Ammon's horn (tissue), 1 donor: ENCODE data around the gene TRIM3.
"Not testable (repeated sequence)": the region's sequence is repeated elsewhere in the genome, so short reads cannot be mapped to it uniquely, and the experiment has no call there.

Source experiments
- DNase-seq: peaks from one replicate; pipeline ENCODE4 v3.0.0-alpha.2; 2016; ENCODE audit warnings: low spot score

TRIM3 gene

DNA sequence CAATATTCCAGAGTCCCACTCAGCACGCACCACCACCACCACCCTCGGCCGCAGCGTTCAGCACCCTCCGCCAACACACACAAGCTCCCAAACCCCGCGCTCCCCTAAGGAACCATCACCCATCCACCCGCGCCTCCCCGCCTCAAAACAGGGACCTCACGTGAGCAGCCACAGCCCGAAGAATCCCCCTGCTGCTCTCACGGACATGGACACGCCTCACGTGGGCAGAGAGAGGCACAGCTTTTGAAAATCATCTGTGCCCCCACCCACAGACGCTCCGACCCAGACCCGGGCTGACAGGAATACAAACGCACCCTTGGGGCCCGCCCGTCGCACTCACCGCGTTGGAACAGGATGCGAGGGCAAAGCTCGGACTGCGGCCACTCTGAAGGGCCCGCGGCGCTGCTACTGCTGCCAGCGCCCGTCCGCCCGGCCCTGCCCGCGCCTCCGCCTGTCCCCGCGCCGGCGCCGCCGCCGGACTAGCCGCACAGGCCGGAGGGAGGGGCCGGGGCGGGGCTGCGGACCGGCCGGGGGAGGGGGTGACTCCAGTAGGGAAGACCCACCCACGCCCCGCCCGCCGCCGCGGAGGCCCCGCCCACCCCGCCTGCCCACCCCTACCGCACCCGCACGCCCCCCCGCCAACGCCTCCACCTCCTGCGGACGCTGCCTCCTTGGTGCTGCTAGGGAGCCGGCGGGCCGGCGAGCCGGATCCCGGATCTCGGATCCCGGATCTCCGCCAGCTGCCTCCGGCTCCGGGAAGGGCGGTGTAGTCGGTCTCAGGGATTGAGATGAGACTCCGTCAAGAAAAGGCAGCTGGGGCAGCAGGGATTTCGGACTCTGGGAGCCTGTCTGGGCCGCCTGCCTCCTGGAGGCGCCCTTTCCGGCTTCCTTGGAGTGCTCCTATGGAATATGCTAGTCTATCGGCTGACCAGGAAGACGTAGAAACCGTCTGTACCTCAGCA, at the start of gene TRIM3:
TRIM3 (minus strand) TSS at position 491 of the 962 bp plus-strand sequence. CDS start 8,246 bp downstream, outside the sequence.
- peak; percentile 93 for DNase-seq

- no peak for DNase-seq
These were observed 49.5 kb upstream of the TRIM3 start for GRCh38 chr11:6523253-6523652.

- not testable (repeated sequence) for DNase-seq
These were observed 48.2 kb upstream of the TRIM3 start for GRCh38 chr11:6521946-6522345.

DNA sequence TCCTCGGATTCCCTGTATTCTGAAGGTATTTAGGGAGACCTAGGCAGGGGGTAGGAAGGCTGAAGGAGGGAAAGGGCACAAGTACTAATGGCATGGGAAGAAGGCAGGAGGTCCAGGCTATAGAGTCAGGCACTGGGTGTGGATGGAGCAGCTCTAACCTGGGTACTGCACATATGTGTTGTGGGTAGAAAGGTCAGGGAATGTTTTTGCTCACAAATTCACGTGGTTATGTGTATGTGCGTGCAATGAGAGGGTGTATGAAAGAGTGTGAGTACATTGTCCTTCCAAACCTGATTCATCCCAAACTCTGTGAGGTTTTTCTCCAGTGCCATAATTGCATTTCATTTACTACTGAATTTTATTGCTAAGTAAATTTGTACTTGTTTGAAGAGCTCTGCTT, 46.5 kb upstream of the TRIM3 start:
- no peak for DNase-seq

DNA sequence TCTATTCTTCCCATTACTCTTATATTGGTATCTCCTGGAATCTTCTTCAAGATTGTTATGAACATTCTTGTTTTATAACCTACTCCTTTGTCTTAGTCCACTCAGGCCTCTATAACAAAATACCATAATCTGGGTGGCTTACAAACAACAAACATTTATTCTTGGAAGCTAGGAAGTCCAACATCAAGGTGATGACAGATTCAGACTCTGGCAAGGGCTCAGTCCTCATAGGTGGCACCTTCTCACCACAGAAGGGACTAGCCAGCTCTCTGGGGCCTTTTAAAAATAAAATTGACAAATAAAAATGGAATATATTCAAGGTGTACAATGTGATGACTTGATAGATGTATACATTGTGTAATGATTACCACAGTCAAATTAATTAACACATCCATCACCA, 43.1 kb upstream of the TRIM3 start:
- DNase-seq, result no peak

GRCh38 chr11:6505577-6506240, 32.0 kb upstream of the TRIM3 start:
- peak; percentile 77 for DNase-seq

DNA sequence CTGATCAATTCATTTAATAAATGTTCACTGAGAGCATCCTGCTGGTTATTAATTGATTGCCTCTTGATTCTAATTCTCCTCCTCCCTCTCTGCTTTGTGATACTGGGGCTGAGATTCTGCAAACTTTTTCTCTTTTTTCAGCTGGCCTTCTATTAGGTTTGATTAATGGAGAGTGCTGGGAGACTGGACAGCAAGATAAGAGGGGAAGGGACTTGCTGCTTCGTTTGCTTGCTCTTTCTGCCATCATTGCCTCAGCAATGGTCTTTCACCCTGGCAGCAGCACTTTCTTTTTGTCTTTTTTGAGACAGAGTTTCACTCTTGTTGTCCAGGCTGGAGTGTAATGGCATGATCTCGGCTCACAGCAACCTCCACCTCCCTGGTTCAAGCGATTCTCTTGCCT, 30.4 kb upstream of the TRIM3 start:
- no peak for DNase-seq

DNA sequence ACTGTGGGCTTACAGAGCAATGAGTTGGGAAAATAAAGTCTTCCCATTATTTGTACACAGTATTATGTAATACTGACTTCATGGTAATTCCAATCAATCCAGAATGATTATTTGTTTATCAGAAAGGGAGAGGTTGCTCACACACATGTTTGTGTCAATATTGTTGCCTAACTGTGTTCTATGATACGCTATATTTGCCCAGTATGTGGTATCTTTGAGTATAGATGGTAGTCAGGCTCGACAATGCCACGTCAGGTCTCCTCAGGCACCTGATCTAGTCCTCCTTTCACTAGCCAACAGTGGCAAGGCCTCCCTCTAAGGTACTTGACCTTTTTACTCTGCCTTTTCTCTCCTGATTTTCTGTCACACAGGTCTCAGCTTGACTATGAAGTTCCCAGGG, 28.6 kb upstream of the TRIM3 start:
- DNase-seq, result no peak

DNA sequence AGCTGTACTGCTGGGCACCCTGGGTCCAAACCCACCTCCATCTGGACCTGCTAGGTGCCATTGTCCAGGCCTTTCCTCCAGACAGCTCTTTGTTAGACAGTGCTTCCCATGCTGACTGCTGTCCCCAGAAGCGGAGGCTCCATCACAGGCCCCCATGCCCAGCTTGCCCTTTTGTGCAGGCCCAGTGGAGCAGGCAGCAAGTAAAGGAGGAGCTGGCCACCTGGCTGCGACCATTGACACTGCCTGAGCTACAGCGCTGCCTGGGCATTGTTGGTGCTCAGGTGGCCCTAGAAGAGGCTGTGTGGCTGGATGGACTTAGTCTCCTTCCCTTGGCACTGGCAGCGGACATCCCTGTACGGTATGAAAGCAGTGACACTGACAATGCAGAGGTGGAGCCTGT, 24.8 kb upstream of the TRIM3 start:
- DNase-seq, result no peak

GRCh38 chr11:6498121-6498520, 24.4 kb upstream of the TRIM3 start:
- no peak for DNase-seq

GRCh38 chr11:6497069-6497839, 23.5 kb upstream of the TRIM3 start, which contains the start of gene DNHD1:
DNHD1 (plus strand) TSS chr11:6497280; CDS start chr11:6498216, 936 bp downstream.
- no peak for DNase-seq

DNA sequence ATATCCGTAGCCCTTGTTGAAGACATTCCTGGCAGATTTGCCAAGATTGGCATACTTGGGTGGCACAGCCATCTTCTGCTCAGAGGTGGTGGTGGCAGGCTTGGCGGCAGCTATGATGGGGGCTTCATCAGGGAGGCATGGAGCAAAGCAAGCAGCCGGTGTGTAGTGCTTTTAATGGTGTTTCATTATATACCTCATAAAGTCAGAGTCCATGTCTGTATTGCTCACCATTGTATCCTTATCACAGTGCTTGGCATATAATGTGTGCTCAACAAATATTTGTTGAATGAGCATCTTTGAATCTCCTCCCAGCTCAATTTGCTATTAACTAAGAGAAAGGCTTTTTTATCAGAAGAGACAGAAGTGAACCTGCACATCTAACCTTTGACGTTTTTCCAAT, 15.6 kb upstream of the TRIM3 start:
- DNase-seq, result no peak

GRCh38 chr11:6488821-6489220, 15.1 kb upstream of the TRIM3 start:
- no peak for DNase-seq

DNA sequence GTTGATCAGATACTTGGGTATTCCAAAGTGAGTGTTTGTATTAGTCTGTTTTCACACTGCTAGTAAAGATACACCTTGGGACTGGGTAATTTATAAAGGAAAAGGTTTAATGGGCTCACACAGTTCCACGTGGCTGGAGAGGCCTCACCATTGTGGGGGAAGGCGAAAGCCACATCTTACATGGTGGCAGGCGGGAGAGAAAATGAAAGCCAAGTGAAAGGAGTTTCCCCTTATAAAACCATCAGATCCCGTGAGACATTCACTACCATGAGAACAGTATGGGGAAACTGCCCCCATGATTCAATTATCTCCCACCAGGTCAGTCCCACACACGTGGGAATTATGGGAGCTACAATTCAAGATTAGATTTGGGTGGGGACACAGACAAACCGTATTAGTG, 14.6 kb upstream of the TRIM3 start:
- no peak for DNase-seq

GRCh38 chr11:6486938-6487337, 13.2 kb upstream of the TRIM3 start:
- DNase-seq, result no peak

DNA sequence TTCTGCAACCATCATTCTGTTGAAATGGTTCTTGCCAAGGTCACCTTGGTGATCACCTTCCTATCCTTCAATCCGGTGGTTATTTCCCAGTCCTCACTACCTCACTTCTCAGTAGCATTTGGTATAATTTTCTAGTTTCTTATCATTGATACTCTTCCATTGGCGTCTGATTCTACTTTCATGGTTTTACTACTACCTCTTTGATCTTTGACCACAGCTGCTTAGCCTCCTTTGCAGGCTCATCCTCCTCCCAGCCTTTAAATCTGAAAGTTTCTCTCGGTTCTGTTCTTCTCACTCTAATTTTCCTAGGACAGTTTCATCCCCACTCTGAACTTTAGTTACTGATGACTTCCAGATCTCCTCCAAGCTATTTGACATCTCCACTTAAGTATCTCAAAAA, 12.5 kb upstream of the TRIM3 start:
- DNase-seq, result no peak

DNA sequence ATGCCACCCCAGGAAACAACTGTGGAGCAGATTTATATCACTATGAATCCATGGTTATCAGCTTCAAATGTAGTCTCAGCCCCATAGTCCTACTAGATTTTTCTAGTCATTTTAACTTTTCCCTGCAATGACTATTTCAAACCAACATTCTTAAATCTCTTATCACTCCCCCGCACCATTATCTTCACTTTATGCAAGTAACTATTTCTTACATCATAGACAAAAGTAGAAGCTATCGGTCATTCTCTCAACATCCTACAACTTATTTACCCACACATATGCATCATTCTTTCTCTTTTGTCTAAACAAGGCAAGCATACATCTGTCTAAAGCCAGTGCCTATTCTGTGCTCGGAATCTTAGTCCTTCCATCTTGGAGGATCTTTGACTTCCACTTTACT, 11.9 kb upstream of the TRIM3 start:
- no peak for DNase-seq

GRCh38 chr11:6483015-6483414, 9.3 kb upstream of the TRIM3 start:
- DNase-seq, result no peak

DNA sequence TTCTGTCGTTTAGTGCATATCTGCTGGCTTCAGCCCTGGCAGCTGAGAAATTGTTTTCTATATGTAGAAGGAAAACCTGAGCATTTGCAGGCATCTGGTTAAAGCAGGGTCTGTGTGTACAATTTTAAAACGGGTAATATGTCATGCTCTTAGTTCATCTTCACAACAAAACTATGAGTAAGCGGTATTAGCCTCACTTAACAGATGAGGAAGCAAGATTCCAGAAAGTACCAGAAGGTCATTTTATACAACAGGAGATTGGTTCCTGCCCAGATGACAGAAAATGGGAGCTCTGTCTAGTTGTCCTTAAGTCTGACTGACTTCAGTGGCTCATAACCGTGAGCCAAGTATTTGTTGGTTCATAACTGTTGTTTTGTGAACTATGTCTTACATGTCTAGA, 8.7 kb upstream of the TRIM3 start:
- no peak for DNase-seq

- peak; percentile 13 for DNase-seq
These were observed 8.2 kb upstream of the TRIM3 start for GRCh38 chr11:6481924-6482275.

- peak; percentile 100 for DNase-seq
These were observed 7.5 kb upstream of the TRIM3 start, which contains the start of the genes ARFIP2 and TIMM10B for GRCh38 chr11:6481012-6481923. ARFIP2 (minus strand) TSS chr11:6481331; CDS start chr11:6480421, 910 bp downstream. TIMM10B (plus strand) TSS chr11:6481501; CDS start chr11:6481517, 16 bp downstream.
